ENCODE data around the gene LONP1. TPM values are rescaled to one million over a fixed set of nuclear protein-coding genes. Genes with fewer than 3 reads are reported as not detected.

The LONP1 gene
- polyA plus RNA-seq, 1 of the 3 experiments (the other 2 are of a cell fraction): 111 TPM

GRCh38 chr19:5664515-5664914 lies 55.4 kb downstream of the LONP1 start (continued):
- TF ChIP-seq TEAD4 (IDR thresholded peaks at IDR 0.05; ENCODE audit: borderline replicate concordance, insufficient read depth): no peak
- no peak for TF ChIP-seq NRF1 (IDR thresholded peaks at IDR 0.05; ENCODE audit: low read depth, low read length)

GRCh38 chr19:5663904-5664303 lies 56.0 kb downstream of the LONP1 start:
- H2AFZ ChIP-seq (ENCODE audit: low read depth): no peak overlapping the region
- CTCF ChIA-PET: no interaction called here
- WGBS (ENCODE audit: low lambda C conversion rate): 98% methylated on average over 10 of the region's 17 CpGs

More at GRCh38 chr19:5663904-5664303, 56.0 kb downstream of the LONP1 start:
- Histone ChIP-seq H4K20me1 (ENCODE audit: insufficient read depth) (no peaks in the 10 kb centered on the region), H3K4me1 (ENCODE audit: control insufficient read depth in 1 of 2, insufficient read depth in 2 of 2, low read depth in 1 of 2, low read length in 1 of 2) (no peaks in the 10 kb centered on the region), H3K9me3 (no peaks in the 10 kb centered on the region), H3K79me2 (ENCODE audit: insufficient read depth) (0 out of 2 replicates have a peak, but pooled peaks cover 3% of the 10 kb centered on the region), H3K27ac (ENCODE audit: low read depth in 2 of 2, low read length in 1 of 2) (no peak overlapping the region), H3K9me2 (no peaks in the 10 kb centered on the region), H3K4me3 (ENCODE audit: low read depth in 2 of 2, low read length in 1 of 2) (no peak overlapping the region), H3F3A (replicated peaks; ENCODE audit: insufficient read depth) (no peaks in the 10 kb centered on the region), H3K36me3 (replicated peaks in 1 of 2; ENCODE audit: control insufficient read depth in 1 of 2, insufficient read depth in 2 of 2, low read length in 1 of 2) (peaks cover 47 to 73% of the 10 kb centered on the region in 2 experiments), H3K4me2 (no peak overlapping the region), H3K9ac (no peak overlapping the region), H3K27me3 (ENCODE audit: insufficient read depth) (no peaks in the 10 kb centered on the region)
- TF ChIP-seq POLR2AphosphoS5 (IDR thresholded peaks at IDR 0.05; ENCODE audit: low read depth, low read length): no peak
- TF ChIP-seq CTCF (IDR thresholded peaks at IDR 0.05): no peak
- TF ChIP-seq EP300 (IDR thresholded peaks at IDR 0.05; ENCODE audit: borderline replicate concordance in 1 of 2, low read depth in 1 of 2, low read length in 1 of 2): no peak
- TF ChIP-seq CHD2 (IDR thresholded peaks at IDR 0.05; ENCODE audit: low read length, partially characterized antibody): no peak
- no peak for TF ChIP-seq GABPA (IDR thresholded peaks at IDR 0.05; ENCODE audit: low read depth)
- TF ChIP-seq ZBTB33 (IDR thresholded peaks at IDR 0.05; ENCODE audit: borderline replicate concordance, low read depth): no peak
- no peak for TF ChIP-seq FOXJ3 (CRISPR knock-in tag; IDR thresholded peaks at IDR 0.05)
- TF ChIP-seq GATA2 (CRISPR knock-in tag; IDR thresholded peaks at IDR 0.05): no peak
- TF ChIP-seq SIN3A (IDR thresholded peaks at IDR 0.05; ENCODE audit: borderline replicate concordance, low read depth, low read length): no peak
- TF ChIP-seq REST (IDR thresholded peaks at IDR 0.05; ENCODE audit: low read depth, low read length): no peak
- TF ChIP-seq PBX3 (IDR thresholded peaks at IDR 0.05): no peak
- no peak for TF ChIP-seq FOSL2 (IDR thresholded peaks at IDR 0.05; ENCODE audit: borderline replicate concordance, low read depth)
- no peak for TF ChIP-seq RXRA (IDR thresholded peaks at IDR 0.05; ENCODE audit: borderline replicate concordance, low read depth)
- POLR2A ChIA-PET: no interaction called here
- DNase-seq: no peak
